GM18507 (cell line): ENCODE measurements around the gene ADAMTS2.

ENCODE experiments used
- DNase-seq: peaks from one replicate; pipeline ENCODE4 v3.0.0; 2011; ENCODE audit warnings: low read depth; ENCODE audit not compliant: insufficient read length; ENCODE audit errors: extremely low spot score
- FAIRE-seq: peaks from 2 replicates; lab custom pipeline; 2011; peaks lifted over from hg19 to GRCh38; lab: Jason Lieb, UNC

Gene ADAMTS2

DNA sequence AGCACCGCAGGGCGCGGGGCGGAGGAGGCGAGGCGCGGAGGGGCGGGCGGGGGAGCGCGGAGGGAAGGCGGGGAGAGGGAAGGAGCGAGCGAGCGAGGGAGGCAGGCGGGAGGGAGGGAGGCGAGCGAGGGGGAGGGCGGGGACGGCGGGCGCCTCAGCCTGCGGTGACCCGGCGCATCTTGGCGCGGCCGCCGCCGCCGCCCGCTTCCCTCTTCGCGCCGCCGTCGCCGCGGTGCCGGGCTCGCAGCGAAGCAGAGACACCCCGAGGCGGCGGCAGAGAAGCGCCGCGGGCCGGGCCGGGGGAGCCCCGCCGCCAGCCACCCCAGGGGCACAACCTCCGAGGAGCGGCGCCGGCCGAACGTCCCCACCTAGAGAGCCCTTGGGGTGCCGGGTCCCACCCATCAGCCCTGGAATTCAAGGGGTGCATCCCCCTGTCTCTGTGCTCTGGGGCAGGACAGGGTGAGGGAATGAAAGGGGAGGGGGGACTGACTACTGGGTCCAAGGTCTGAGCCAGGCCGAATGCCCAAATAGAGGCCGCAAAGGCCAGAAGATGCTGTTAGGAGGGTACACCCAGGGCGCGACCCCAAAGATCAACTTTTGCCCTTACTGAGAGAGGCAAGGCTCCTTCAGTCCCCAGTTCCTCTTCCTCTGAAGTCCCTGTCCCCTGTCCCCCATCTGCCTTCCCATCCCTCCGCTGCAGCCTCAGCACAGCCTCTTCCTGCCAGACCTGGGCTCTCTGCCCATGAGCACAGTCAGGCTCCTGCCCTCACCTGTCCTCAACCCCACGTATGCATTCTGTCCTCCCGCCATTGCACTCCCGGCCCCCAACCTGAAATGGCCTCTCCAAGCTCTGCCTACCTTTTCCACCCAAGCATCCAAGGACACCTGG is at the start of gene ADAMTS2:
Gene ADAMTS2 (minus strand): TSS at position 29 of the 889 bp plus-strand sequence. CDS start 133 bp downstream, outside the sequence.
- DNase-seq (no peak), FAIRE-seq (no peak)

DNA sequence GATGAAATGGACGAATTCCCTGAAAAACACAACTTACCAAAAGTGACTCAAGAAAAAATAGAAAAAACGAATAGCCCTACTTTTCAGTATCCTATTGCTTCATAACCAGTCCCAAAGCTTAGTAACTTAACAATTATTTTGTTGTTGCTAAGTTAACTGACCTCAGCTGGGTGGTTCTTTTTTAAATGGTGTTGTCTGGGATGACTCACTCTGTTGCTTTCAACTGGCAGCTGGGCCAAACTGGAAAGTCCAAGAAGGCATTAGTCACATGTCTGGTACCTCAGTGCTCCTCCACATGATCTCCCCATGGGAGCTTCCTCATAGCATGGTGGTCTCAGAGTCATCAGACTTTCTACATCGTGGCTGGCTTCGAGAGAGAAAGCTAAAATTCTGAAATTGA is 47.8 kb upstream of the ADAMTS2 start:
- DNase-seq: no peak
- no peak for FAIRE-seq

DNA sequence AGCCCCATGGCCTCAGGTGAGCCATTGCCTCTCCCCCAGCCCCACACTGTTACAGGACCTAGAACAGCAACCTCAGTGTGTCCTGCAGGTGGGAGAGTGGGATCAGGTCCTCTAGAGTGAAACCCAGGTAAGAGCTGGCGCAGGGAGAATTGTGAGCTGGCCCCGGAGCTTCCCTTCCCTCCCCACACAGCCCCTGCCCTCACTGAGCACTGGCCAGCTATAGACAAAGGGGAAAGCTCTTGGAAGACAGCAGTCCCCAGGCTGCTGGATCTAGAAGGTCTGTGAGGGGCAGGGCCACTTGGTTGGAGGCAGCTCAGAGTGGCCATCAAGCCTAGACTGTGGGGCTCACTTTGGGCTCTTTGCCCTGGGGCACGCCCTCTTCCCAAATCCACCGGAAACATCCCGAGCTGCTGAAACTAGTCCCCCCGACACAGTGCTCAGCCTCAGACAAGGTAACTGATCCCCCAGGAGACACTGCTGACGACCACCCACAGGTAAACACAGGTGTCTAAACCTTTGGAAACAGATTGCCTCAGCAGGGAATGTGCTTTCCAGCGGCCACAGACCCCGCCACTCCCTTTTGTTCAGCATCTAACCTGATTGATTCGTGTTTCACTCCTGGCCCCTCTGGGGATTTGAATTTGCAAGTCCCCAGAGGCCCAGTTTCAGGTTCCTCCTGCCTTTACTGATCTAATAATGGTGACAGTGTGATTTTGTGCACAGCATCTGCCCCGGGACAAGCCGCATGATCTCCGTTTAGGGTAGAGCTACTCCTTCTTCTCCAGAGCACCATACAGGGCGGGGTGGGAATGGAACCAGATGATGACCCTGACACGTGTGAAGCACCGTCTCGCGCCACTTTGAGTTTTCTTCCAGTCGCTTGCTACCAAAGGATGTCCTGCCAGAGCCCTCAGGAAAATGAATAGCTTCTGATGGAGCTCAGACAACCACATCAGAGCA is 42.2 kb upstream of the ADAMTS2 start:
- no peak for FAIRE-seq
- no peak for DNase-seq

DNA sequence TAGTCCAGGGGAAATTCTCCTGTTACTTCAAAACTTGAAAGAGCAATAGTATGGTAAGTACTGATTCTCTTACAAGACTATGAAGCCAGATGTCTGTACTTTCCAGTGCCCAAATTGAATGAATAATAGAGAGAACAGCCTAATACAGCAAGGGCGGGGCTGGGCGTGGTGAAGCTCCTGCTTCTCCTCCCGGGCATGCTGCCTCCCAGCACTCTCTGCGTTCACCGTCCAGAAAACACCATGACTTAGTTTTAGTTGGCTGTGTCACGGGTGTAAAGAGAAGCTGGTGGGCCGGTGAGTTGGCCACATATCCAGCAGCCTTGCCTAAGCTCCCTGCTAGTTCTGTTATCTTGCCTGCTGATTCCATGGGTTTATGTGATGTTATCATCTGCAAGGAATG is 40.7 kb upstream of the ADAMTS2 start:
- no peak for FAIRE-seq
- DNase-seq: no peak

DNA sequence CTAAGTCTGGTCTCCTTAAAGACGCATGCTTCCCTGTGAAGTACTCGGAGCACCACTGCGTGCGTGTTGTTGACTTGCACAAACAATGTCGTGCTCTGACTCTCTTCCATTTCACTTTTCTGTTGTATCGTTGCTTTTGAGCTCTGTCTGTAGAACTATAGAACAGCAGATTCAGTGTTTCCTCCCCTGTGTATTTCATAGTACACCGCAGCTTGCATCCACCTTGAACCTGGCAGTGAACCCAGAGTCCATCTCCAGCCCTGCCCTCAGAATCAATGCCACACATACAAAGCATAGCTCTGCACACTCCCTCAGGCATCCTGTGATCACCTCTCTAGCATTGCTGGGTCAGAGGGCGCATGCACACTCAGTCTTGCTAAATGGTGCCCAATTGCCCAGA is 37.2 kb upstream of the ADAMTS2 start:
- no peak for DNase-seq
- FAIRE-seq: no peak

DNA sequence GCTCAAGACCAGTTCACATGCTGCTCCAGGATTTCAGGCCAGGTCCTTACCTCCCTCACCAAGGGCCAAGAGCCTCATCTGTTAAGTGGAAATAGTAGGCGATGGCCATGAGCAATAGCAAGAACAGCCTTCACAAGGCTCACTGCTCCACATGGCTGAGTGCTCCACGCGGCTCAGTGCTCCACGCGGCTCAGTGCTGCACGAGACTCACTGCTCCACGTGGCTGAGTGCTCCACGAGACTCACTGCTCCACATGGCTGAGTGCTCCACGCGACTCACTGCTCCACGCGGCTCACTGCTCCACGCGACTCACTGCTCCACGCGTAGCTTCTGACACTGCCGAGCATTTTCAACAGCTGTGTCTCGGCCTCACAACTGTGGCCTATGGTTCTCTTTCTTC is 36.4 kb upstream of the ADAMTS2 start:
- FAIRE-seq (no peak), DNase-seq (no peak)

DNA sequence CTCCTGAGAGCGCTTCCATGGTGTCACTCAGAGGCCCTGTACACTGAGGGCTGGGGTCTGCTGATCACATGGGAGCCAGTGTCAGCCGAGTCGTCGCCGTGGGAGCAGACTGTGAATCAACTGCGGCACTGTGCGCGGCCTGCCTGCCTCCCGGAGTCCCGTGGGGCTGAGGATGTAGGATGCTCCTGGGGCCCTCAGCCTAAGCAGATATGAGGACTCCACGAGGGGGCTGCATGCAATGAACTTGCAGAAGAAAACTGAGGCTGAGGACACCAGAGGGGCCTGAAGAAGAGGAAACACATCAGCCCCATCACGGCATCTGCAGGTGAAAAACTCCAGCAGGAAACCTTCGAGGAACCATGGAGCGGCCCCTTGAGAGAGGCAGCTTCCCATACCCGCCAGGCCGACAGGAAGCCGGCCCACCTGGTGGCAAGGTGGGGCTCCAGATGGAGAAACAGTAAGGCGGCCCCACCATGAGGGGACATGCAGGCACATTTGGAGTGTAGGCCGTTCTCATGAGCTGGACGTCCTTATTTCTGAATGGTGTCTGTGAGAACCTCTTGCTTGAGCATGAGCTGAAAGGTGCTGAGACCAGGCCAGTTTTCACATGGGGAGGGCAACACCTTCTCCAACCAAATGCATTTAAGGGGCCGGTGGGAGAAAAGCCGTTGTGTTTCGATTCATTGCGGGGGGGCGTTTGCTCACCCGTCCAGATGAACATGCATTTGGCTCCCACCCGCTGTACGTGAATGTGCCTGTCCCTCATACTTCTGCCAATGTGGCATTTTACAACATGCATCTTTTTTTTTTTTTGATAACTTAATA is 35.2 kb upstream of the ADAMTS2 start:
- DNase-seq (no peak), FAIRE-seq (no peak)

DNA sequence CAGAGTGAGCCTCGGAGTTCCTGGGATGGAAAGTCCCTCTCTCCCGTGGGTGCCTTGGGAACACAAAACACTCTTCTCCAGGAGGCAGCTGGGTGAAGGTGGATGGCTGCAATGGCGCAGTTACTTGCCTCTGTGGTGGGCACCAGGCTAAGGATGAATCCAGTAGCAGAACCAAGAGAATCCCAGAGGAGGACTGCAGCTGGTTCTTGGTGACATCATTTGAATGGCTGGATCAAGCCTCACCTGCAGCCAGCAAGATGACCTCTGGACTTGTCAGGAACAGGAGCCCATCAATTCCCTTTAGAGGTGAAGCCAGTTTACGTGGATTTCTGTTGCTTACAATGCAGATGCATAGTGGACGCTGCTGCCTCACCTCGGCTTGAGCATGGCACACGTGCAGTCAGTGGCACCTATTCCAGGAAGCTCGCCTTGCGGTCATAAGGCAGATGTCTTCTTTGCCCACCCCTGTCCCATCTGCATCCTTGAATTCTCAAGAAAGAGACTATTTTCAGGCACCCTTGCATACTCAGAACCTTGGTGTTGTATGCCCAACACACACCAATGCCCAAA is 34.1 kb upstream of the ADAMTS2 start:
- FAIRE-seq (no peak), DNase-seq (no peak)

DNA sequence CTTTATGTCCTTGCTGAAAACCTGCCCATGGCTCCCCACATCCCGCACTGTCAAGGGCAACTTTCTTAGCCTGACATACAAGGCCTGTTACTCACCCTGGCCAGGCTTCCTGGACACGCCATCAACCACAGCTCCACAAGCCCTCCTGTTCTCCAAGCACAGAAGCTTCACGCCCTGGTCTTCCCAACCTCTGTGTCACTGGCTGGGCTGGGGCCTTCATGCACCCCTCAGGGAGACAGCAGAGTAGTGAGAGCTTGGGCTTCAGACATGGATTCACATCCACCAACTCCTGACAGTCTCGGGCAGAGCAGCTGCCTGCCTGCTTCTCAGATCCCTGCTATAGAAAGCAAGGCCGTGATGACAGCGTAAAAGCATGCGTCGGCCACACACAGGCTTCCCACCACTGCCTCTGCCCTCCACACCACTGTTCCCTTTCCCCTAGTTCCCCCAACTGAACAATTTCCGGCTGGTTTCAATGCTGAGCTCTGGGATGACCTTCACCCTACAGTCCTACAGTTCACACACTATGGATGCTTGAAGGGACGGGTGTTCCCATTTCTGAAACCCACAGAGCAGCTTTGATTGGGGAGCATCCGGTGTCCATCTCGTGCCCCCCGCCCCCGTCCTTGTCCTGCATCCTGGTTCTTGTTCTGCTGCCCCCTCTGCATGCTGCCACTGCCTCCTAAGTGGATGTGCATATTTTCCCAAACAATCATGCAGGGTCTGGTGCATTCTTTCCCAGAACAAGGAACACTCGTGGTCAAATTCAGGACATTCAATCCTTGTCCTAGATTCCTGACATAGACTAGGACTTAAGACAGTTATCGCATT is 33.4 kb upstream of the ADAMTS2 start:
- FAIRE-seq (no peak), DNase-seq (no peak)

DNA sequence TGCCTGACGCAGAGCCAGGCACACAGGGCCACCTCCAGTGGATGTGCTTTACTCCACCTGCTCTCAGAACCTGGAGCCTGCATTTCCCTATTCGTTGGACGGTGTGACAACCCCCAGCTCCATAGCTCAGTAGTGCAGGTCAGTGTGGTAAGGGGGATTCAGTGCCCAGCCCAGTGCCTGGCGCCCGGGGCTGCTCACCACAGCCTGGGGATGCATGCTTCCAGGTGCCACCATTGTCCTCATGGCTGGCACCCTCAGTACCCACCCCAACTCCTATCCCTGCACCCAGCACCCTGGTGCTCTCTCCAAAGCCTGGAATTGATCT is 32.8 kb upstream of the ADAMTS2 start:
- FAIRE-seq (no peak), DNase-seq (no peak)

DNA sequence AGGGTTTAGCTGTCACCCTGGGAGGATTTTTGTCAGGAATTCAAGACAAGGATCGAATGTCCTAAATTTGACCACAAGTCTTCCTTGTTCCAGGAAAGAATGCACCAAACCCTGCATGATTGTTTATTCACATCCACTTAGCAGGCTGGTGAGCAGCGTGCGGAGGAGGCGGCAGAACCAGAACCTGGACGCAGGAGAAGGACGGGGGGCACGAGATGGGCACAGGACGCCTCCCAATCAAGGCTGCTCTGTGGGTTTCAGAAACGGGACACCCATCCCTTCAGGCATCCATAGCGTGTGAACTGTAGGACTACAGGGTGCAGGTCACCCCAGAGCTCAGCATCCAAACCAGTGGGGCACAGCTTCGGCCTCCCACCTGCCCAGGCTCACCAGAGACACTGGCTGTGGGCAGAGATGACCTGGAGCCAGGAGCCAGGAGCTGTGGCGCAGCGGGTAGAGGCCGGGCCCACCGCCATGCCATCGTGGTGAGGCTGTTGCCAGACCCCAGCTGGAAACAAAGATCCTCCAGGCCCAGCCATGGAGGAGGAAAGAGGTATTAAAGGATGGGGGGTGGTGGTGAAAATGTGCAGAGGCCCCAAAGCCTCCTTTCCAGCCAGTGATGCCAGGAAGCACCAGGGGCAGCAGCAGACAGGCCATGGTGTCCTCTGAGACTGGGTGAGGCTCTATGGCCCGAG is 32.3 kb upstream of the ADAMTS2 start:
- DNase-seq (no peak), FAIRE-seq (no peak)

DNA sequence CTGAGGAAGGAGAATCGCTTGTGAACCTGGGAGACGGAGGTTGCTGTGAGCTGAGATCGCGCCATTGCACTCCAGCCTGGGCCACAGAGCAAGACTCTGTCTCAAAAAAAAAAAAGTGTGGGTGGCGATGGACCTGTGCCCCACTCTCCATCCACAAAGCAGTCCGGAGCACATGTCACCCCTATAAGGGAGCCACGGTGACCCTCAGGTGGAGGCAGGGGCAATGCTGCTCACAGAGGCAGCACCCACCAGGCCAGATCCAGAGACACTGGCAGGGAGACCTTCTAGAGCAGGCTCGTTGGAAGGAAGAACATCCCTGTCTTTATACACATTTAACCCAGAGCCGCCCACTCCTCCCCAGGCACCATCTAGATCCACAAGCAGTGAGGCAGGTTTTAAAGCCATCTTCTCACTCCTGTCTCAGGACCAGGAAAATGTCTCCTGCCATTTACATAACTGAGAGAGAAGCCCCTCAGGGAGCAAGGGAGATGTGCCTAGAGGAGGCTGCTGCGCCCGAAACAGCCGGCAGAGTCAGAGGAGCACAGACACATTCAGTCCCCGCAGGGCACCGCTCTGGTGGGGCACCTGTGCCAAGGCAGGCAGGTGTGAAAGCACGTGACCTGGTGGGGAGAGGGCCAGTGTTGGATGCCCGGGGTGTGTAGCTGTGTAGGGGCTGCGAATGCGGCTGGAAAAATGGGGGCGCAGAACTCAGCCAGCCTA is 31.6 kb upstream of the ADAMTS2 start:
- FAIRE-seq (no peak), DNase-seq (no peak)

DNA sequence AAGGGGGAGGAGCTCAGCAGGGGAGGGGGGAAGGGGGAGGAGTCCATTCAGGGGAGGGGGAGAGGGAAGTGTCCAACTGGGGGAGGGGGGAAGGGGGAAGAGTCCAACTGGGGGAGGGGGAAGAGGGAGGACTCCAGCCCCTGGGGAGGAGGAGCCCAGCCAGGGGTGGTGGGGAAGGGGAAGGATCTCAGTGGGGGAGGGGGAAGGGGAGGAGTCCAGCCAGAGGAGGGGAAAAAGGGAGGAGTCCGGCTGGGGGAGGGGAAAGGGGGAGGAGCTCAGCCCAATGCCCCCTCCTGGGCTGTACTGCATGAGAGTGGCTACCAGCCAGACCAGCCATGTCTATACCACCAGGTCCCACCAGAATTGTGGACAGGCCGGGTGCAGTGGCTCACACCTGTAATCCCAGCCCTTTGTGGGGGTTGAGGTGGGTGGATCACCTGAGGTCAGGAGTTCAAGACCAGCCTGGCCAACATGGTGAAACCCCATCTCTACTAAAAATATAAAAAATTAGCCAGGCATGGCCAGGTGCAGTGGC is 30.6 kb upstream of the ADAMTS2 start:
- no peak for FAIRE-seq
- no peak for DNase-seq

DNA sequence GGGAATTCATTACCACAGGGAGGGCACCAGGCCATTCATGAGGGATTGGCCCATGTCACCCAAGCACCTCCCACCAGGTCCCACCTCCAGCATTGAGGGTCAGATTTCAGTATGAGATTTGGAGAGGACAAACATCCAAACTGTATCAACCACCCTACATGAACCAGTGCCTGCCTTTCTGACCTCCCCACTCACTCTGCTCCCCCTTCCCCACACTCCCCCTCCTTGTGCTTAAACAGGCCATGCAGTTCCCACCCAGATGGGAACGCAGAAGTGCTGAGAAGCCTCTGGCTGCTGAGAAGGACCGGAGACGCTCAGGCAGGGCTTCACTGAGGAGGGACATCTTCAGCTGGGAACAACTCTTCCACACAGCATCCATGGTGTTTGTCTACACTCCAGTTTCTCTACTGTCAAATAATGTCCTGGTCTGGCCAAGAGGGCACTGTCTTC is 30.0 kb upstream of the ADAMTS2 start:
- no peak for FAIRE-seq
- DNase-seq: no peak

DNA sequence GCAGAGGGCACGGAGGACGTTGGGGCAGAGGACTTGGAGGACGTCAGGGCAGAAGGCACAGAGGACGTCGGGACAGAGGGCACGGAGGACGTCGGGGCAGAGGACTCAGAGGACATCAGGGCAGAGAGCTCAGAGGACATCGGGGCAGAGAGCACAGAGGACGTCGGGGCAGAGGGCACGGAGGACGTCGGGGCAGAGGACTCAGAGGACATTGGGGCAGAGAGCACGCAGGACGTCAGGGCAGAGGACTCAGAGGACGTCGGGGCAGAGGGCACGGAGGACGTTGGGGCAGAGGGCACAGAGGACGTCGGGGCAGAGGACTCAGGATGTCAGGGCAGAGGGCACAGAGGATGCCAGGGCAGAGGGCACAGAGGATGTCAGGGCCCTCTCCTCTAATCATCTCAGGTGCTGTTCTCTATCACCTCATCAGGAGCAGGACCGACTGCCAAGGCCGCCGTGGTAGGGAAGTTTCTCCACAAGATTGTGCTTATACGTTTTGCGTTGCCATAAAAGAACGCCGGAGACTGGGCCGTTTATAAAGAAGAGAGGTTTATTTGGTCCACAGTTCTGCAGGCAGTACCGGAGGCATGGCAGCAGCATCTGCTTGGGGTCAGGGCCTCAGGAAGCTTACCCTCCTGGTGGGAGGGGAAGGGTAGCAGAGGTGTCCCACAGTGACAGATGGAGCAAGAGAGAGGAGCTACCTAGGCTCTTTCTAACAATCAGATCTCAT is 29.4 kb upstream of the ADAMTS2 start:
- FAIRE-seq (no peak), DNase-seq (no peak)

DNA sequence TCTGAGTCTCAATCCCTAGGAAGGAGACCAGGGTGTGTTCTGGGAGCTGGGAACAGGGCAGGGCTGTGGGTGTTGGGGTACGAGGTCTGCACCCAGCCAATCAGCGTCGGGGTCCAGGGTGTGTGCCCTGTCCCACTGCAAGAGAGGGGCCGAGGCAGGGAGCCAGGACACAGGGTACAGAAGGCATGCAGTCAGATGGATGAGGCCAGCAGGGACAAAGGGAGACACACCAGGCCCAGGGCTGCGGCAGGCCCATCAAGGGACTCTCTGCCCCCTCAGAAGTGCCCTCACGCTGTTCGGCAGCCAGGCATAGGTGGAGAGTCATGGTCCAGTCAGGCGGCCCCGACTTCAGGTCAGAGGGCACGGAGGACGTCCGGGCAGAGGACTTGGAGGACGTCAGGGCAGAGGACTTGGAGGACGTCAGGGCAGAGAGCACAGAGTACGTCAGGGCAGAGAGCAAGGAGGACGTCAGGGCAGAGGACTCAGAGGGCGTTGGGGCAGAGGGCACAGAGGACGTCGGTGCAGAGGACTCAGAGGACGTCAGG is 28.8 kb upstream of the ADAMTS2 start:
- DNase-seq (no peak), FAIRE-seq (no peak)
